Measurements from ENCODE around the gene HHIPL2.
"Not testable (repeated sequence)": the region's sequence is repeated elsewhere in the genome, so short reads cannot be mapped to it uniquely, and the experiment has no call there.

The HHIPL2 gene

DNA sequence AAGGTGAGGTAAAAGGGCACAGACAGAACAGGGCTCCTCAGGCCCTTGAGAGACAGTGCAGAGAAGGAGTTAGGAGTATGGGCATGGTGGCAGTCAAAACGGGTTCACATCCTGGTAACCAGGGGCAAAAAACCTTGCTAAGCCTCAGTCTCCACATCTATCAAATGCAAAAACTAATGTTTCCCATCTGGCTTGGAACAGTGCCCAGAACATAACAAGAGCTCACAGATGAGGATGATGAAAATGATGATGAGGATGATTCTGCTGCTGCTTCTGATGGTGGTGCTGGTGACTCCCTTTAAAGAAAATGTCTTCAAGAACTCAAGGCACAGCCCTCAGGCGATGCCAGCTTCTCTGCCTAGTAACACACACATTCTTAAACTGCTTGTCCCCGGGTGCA, 24.1 kb downstream of the HHIPL2 start:
- TF ChIP-seq ZNF274 (IDR thresholded peaks at IDR 0.05; ENCODE audit: low read depth, low read length) (no peak), SUZ12 (IDR thresholded peaks at IDR 0.05; ENCODE audit: extremely low read depth, insufficient read depth, insufficient read length) (no peak), YY1 (IDR thresholded peaks at IDR 0.05; ENCODE audit: insufficient read depth, insufficient read length) (no peak)
- Histone ChIP-seq H3K36me3 (ENCODE audit: insufficient read depth, insufficient read length, low read length) (peaks cover 18% of the 10 kb centered on the region), H3K4me1 (ENCODE audit: insufficient read depth, insufficient read length) (no peaks in the 10 kb centered on the region), H3K4me3 (ENCODE audit: insufficient read length, low read depth) (no peak overlapping the region), H3K9me3 (ENCODE audit: insufficient read depth, low read length) (0 out of 2 replicates have a peak, but pooled peaks cover 6% of the 10 kb centered on the region), H3K9ac (ENCODE audit: insufficient read length, low read depth) (no peak overlapping the region), H3K27me3 (ENCODE audit: insufficient read depth, insufficient read length) (no peaks in the 10 kb centered on the region)
- no peak for DNase-seq (ENCODE audit: low read depth, low spot score)

DNA sequence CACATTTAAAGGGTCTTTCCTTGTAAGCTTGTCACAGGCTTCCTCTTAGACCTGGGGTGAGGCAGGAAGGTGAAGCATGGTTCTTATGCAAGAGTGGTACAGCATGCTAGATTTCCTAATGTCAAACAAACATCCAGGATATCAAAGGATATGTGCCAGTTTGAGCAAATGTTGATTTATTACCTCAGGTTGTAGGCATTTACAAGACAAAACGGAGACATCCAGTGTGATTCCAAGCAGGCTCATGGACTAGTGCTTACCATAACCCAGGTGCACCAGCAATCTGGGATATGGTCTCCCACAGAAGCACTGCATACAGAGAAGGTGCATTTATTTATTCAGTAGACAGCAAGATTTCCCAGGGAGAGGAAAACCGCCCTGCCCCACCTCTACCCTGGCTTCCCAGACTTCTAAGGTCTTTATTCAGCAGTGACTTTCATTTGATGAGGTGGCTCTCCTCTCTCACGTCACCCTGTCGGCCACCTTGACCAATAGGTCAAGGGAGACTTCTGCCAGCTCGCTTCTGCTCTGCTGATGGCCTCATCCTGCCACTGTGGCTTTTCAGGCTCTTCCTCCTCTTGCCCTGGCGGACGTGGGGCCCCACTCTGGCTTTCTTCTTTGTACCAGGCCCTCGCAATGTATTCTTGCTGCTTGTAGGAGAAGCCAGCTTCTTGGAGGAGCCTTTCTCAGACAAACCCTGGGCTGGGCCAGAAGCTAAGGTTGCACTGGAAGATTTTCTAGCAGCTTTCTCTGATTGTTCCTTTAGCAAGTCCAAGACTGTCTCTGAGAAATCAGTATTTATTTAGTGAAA, 25.6 kb downstream of the HHIPL2 start:
- TF ChIP-seq SUZ12 (IDR thresholded peaks at IDR 0.05; ENCODE audit: extremely low read depth, insufficient read depth, insufficient read length) (no peak), ZNF274 (IDR thresholded peaks at IDR 0.05; ENCODE audit: low read depth, low read length) (no peak), YY1 (IDR thresholded peaks at IDR 0.05; ENCODE audit: insufficient read depth, insufficient read length) (no peak)
- H3K9ac ChIP-seq (ENCODE audit: insufficient read length, low read depth): no peak overlapping the region
- 0 out of 2 replicates have a peak, but pooled peaks cover 6% of the 10 kb centered on the region for H3K9me3 ChIP-seq (ENCODE audit: insufficient read depth, low read length)
- H3K27me3 ChIP-seq (ENCODE audit: insufficient read depth, insufficient read length): no peaks in the 10 kb centered on the region
- H3K36me3 ChIP-seq (ENCODE audit: insufficient read depth, insufficient read length, low read length): peaks cover 18% of the 10 kb centered on the region
- no peak overlapping the region for H3K4me3 ChIP-seq (ENCODE audit: insufficient read length, low read depth)
- no peak for DNase-seq (ENCODE audit: low read depth, low spot score)
- H3K4me1 ChIP-seq (ENCODE audit: insufficient read depth, insufficient read length): no peaks in the 10 kb centered on the region

- Histone ChIP-seq H3K36me3 (ENCODE audit: insufficient read depth, insufficient read length, low read length) (peaks cover 15% of the 10 kb centered on the region), H3K27me3 (ENCODE audit: insufficient read depth, insufficient read length) (no peaks in the 10 kb centered on the region), H3K9me3 (ENCODE audit: insufficient read depth, low read length) (0 out of 2 replicates have a peak, but pooled peaks cover 6% of the 10 kb centered on the region), H3K9ac (ENCODE audit: insufficient read length, low read depth) (no peak overlapping the region), H3K4me3 (ENCODE audit: insufficient read length, low read depth) (no peak overlapping the region), H3K4me1 (ENCODE audit: insufficient read depth, insufficient read length) (no peaks in the 10 kb centered on the region)
- no peak for DNase-seq (ENCODE audit: low read depth, low spot score)
- TF ChIP-seq SUZ12 (IDR thresholded peaks at IDR 0.05; ENCODE audit: extremely low read depth, insufficient read depth, insufficient read length) (no peak), ZNF274 (IDR thresholded peaks at IDR 0.05; ENCODE audit: low read depth, low read length) (no peak), YY1 (IDR thresholded peaks at IDR 0.05; ENCODE audit: insufficient read depth, insufficient read length) (no peak)
These were observed 26.4 kb downstream of the HHIPL2 start for GRCh38 chr1:222521299-222522104.

DNA sequence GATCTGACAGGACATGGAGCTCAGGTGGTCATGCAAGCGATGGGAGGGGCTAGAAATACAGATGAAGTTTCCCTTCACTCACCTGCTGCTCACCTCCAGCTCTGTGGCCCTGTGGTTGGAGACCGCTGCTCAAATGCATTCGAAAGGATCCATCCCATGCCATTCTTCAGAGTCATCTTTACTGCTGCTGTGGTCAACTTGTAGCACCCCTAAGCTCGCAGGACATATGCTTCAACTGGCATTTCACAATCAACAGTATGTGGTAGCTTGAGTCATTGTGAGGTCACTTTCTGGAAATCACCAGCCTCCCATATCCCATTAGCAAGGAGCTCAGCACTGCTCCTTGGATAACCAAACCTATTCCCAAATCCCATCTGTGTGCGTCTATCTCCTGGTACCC, 58.4 kb downstream of the HHIPL2 start:
- DNase-seq (ENCODE audit: low read depth, low spot score): not testable (repeated sequence)

DNA sequence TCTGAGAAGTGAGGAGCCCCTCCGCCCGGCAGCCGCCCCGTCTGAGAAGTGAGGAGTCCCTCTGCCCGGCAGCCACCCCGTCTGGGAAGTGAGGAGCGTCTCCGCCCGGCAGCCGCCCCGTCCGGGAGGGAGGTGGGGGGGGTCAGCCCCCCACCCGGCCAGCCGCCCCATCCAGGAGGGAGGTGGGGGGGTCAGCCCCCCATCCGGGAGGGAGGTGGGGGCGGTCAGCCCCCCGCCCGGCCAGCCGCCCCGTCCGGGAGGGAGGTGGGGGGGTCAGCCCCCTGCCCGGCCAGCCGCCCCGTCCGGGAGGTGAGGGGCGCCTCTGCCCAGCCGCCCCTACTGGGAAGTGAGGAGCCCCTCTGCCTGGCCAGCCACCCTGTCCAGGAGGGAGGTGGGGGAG, 60.1 kb downstream of the HHIPL2 start:
- not testable (repeated sequence) for H3K4me3 ChIP-seq (ENCODE audit: insufficient read length, low read depth); H3K36me3 ChIP-seq (ENCODE audit: insufficient read depth, insufficient read length, low read length); H3K9me3 ChIP-seq (ENCODE audit: insufficient read depth, low read length); DNase-seq (ENCODE audit: low read depth, low spot score); H3K27me3 ChIP-seq (ENCODE audit: insufficient read depth, insufficient read length); H3K4me1 ChIP-seq (ENCODE audit: insufficient read depth, insufficient read length); H3K9ac ChIP-seq (ENCODE audit: insufficient read length, low read depth)

More for the DNA sequence above, 58.4 kb downstream of the HHIPL2 start:
- H3K36me3 ChIP-seq (ENCODE audit: insufficient read depth, insufficient read length, low read length); H3K9me3 ChIP-seq (ENCODE audit: insufficient read depth, low read length); H3K4me3 ChIP-seq (ENCODE audit: insufficient read length, low read depth); H3K27me3 ChIP-seq (ENCODE audit: insufficient read depth, insufficient read length); H3K4me1 ChIP-seq (ENCODE audit: insufficient read depth, insufficient read length); H3K9ac ChIP-seq (ENCODE audit: insufficient read length, low read depth): not testable (repeated sequence)

GRCh38 chr1:222484005-222484404, 63.9 kb downstream of the HHIPL2 start:
- not testable (repeated sequence) for H3K27me3 ChIP-seq (ENCODE audit: insufficient read depth, insufficient read length); H3K9me3 ChIP-seq (ENCODE audit: insufficient read depth, low read length); H3K36me3 ChIP-seq (ENCODE audit: insufficient read depth, insufficient read length, low read length); H3K4me3 ChIP-seq (ENCODE audit: insufficient read length, low read depth); H3K4me1 ChIP-seq (ENCODE audit: insufficient read depth, insufficient read length); DNase-seq (ENCODE audit: low read depth, low spot score); H3K9ac ChIP-seq (ENCODE audit: insufficient read length, low read depth)

DNA sequence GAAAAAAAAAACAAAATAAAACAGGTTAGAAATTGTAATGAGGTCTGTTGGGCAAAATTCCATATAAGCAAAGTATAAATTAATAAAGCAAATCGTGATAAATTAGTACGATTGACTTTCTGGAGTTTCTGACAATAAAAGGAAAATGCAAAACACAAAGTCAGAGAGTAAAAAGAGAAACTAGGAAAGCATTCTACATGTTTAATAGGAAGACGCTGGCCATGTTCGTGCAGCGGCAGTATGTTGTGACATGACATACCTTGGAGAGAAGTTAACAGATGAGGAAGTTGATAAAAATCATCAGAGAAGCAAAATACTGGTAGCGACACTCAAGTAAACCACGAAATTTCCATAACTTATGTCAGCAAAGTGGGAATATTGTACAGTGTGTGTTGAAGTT, 68.3 kb downstream of the HHIPL2 start:
- not testable (repeated sequence) for H3K9me3 ChIP-seq (ENCODE audit: insufficient read depth, low read length); H3K27me3 ChIP-seq (ENCODE audit: insufficient read depth, insufficient read length); H3K36me3 ChIP-seq (ENCODE audit: insufficient read depth, insufficient read length, low read length); DNase-seq (ENCODE audit: low read depth, low spot score); H3K9ac ChIP-seq (ENCODE audit: insufficient read length, low read depth); H3K4me3 ChIP-seq (ENCODE audit: insufficient read length, low read depth); H3K4me1 ChIP-seq (ENCODE audit: insufficient read depth, insufficient read length)

GRCh38 chr1:222476436-222476835, 71.5 kb downstream of the HHIPL2 start:
- not testable (repeated sequence) for H3K9ac ChIP-seq (ENCODE audit: insufficient read length, low read depth); H3K4me3 ChIP-seq (ENCODE audit: insufficient read length, low read depth); DNase-seq (ENCODE audit: low read depth, low spot score); H3K36me3 ChIP-seq (ENCODE audit: insufficient read depth, insufficient read length, low read length); H3K27me3 ChIP-seq (ENCODE audit: insufficient read depth, insufficient read length); H3K4me1 ChIP-seq (ENCODE audit: insufficient read depth, insufficient read length); H3K9me3 ChIP-seq (ENCODE audit: insufficient read depth, low read length)

GRCh38 chr1:222473717-222474116, 74.2 kb downstream of the HHIPL2 start:
- not testable (repeated sequence) for H3K9ac ChIP-seq (ENCODE audit: insufficient read length, low read depth); H3K4me1 ChIP-seq (ENCODE audit: insufficient read depth, insufficient read length); DNase-seq (ENCODE audit: low read depth, low spot score)

GRCh38 chr1:222472776-222473540, 74.9 kb downstream of the HHIPL2 start:
- H3K4me1 ChIP-seq (ENCODE audit: insufficient read depth, insufficient read length); H3K9me3 ChIP-seq (ENCODE audit: insufficient read depth, low read length); H3K36me3 ChIP-seq (ENCODE audit: insufficient read depth, insufficient read length, low read length): not testable (repeated sequence)

More at GRCh38 chr1:222473717-222474116, 74.2 kb downstream of the HHIPL2 start:
- H3K4me3 ChIP-seq (ENCODE audit: insufficient read length, low read depth); H3K9me3 ChIP-seq (ENCODE audit: insufficient read depth, low read length); H3K27me3 ChIP-seq (ENCODE audit: insufficient read depth, insufficient read length); H3K36me3 ChIP-seq (ENCODE audit: insufficient read depth, insufficient read length, low read length): not testable (repeated sequence)

More at GRCh38 chr1:222472776-222473540, 74.9 kb downstream of the HHIPL2 start:
- H3K9ac ChIP-seq (ENCODE audit: insufficient read length, low read depth); H3K4me3 ChIP-seq (ENCODE audit: insufficient read length, low read depth); H3K27me3 ChIP-seq (ENCODE audit: insufficient read depth, insufficient read length); DNase-seq (ENCODE audit: low read depth, low spot score): not testable (repeated sequence)
